ENCODE data around the gene SPRY4. TPM values are rescaled to one million over a fixed set of nuclear protein-coding genes. Genes with fewer than 3 reads are reported as not detected.

SPRY4 gene
- total RNA-seq, 1 experiment from 2014 or later, result 35.6 TPM

GRCh38 chr5:142320851-142321560, 3.8 kb downstream of the SPRY4 start:
- in situ Hi-C loops (cut with HindIII; ENCODE audit: low pct_unique_long_range_greater_than_20kb, low sequenced_read_pairs), result no loop called here
- BruUV-seq (replicated peaks), result no TSS peak
- POLR2A ChIA-PET, result interaction anchor here (0.5 to 0.6 kb wide), 2 partner anchors 42 to 60 kb away, joined by 5 to 12 read pairs; no protein-coding TSS in a partner anchor
- Histone ChIP-seq H3K36me3 (ENCODE audit: control insufficient read depth, insufficient read depth, low read length) (peaks cover 15% of the 10 kb centered on the region), H3K9me3 (ENCODE audit: control insufficient read depth, insufficient read depth, low read depth, low read length) (no peaks in the 10 kb centered on the region), H3K4me3 (ENCODE audit: low read depth in 2 of 2, low read length in 2 of 2) (peak overlapping the region; percentile 83 to 96), H3K27me3 (ENCODE audit: control insufficient read depth, insufficient read depth, low read length) (no peaks in the 10 kb centered on the region), H3K4me1 (ENCODE audit: control insufficient read depth, insufficient read depth, low read length) (peaks cover 62% of the 10 kb centered on the region), H3K27ac (ENCODE audit: low read length) (peak overlapping the region; percentile 95)
- ATAC-seq (no peak), DNase-seq (ENCODE audit: low read depth, low spot score) (no peak)
- TF ChIP-seq TCF7L2 (IDR thresholded peaks at IDR 0.05; ENCODE audit: low read depth, low read length), result no peak
- TF ChIP-seq SIN3A (IDR thresholded peaks at IDR 0.05; ENCODE audit: borderline replicate concordance, insufficient read depth, low read depth, low read length), result no peak
- no peak for TF ChIP-seq REST (IDR thresholded peaks at IDR 0.05; ENCODE audit: insufficient read depth in 1 of 2, low read depth in 2 of 2, low read length in 1 of 2)
- no peak for TF ChIP-seq CTCF (IDR thresholded peaks at IDR 0.05)
- TF ChIP-seq POLR2AphosphoS5 (IDR thresholded peaks at IDR 0.05; ENCODE audit: low read depth, low read length), result no peak
- intact Hi-C loops (cut with micrococcal nuclease; ENCODE audit: unreplicated experiment), result loop anchor here (5.0 kb wide), 1 partner anchor 154 kb away; no protein-coding TSS in a partner anchor
- CTCF ChIA-PET, result interaction anchor here (0.5 kb wide), 1 partner anchor 36 kb away, joined by 3 read pairs; no protein-coding TSS in a partner anchor

- DNase-seq (ENCODE audit: low read depth, low spot score) (no peak), ATAC-seq (no peak)
- H3K4me3 ChIP-seq (ENCODE audit: low read depth in 2 of 2, low read length in 2 of 2), result peak overlapping the region; percentile 83 to 96
- peaks cover 15% of the 10 kb centered on the region for H3K36me3 ChIP-seq (ENCODE audit: control insufficient read depth, insufficient read depth, low read length)
- no peaks in the 10 kb centered on the region for H3K27me3 ChIP-seq (ENCODE audit: control insufficient read depth, insufficient read depth, low read length)
- in situ Hi-C loops (cut with HindIII; ENCODE audit: low pct_unique_long_range_greater_than_20kb, low sequenced_read_pairs), result no loop called here
- H3K27ac ChIP-seq (ENCODE audit: low read length), result peak overlapping the region; percentile 95
- H3K4me1 ChIP-seq (ENCODE audit: control insufficient read depth, insufficient read depth, low read length), result peaks cover 67% of the 10 kb centered on the region
- H3K9me3 ChIP-seq (ENCODE audit: control insufficient read depth, insufficient read depth, low read depth, low read length), result no peaks in the 10 kb centered on the region
- no TSS peak for BruUV-seq (replicated peaks)
- ChIA-PET CTCF (no interaction called here), POLR2A (interaction anchor here (0.5 to 0.6 kb wide), 3 partner anchors 59 to 225 kb away, joined by 3 to 12 read pairs (median 3); no protein-coding TSS in a partner anchor)
- no peak for TF ChIP-seq REST (IDR thresholded peaks at IDR 0.05; ENCODE audit: insufficient read depth in 1 of 2, low read depth in 2 of 2, low read length in 1 of 2)
- no peak for TF ChIP-seq SIN3A (IDR thresholded peaks at IDR 0.05; ENCODE audit: borderline replicate concordance, insufficient read depth, low read depth, low read length)
- intact Hi-C loops (cut with micrococcal nuclease; ENCODE audit: unreplicated experiment), result loop anchor here (5.0 kb wide), 1 partner anchor 153 kb away; no protein-coding TSS in a partner anchor
These were observed 4.4 kb downstream of the SPRY4 start for GRCh38 chr5:142320430-142320738.

All from Panc1 (cell line).